Hematopoietic multipotent progenitor cell (in vitro differentiated cells): ENCODE data around the gene AMD1. TPM values are rescaled to one million over a fixed set of nuclear protein-coding genes. Genes with fewer than 3 reads are reported as not detected.
"Not testable (repeated sequence)": the region's sequence is repeated elsewhere in the genome, so short reads cannot be mapped to it uniquely, and the experiment has no call there.

ENCODE experiments used
- DNase-seq, 3 donors: peaks; one replicate each; pipeline ENCODE4 v3.0.0-alpha.2; 2011 to 2015; ENCODE audit warnings: low read depth in 2 of 3, low spot score in 2 of 3
- total RNA-seq: library from RNA; depleted of rRNA; stranded (reverse); fragments of >200 nt; gene quantifications from one replicate; pipeline ENCODE4 v1.2.3, GENCODE V29; 2012

Gene AMD1
- 132 TPM for total RNA-seq

DNA sequence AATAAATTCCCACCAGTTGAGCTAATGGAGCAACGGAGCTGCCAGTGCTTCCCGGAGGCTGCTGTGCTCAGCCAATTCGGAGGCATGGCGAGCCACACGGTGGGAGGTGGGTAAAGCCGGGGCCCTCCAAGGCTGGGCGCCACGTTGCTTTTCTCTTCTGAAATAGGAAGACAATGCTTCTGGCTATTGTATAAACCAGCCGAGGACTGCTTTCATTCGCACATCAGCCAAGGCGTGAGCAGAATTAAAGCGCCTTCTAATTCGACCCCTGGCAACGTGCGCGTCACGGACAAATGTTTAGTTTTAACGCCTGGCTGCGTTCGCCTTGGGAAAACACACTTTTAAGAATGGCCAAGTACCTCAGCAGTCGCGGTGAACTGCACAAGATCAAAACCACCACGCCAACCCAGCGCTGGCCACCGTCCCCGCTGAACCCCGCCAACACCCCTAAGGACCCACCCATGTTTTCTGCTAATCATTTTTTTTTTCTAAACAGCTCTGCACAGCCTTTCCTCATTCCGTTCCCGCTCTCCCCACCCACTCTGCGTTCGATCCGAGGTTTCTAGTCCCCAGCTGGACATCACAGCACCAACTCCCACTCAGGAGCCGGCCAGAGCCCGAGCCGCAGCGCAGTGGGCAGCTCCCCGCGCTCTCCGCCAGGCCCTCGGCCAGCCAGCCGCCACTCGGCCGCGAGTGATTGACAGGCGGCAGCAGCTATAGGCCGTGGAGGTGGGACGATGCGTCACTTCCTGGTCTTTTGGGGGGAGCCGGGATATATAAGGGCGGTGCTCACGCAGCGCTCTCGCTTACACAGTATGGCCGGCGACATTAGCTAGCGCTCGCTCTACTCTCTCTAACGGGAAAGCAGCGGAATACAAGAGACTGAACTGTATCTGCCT lies at the start of gene AMD1:
Gene AMD1 (plus strand): TSS at position 805 of the 899 bp plus-strand sequence. CDS start 321 bp downstream, outside the sequence.
- DNase-seq, result peak; percentile 95 to 97 (median 96)

DNA sequence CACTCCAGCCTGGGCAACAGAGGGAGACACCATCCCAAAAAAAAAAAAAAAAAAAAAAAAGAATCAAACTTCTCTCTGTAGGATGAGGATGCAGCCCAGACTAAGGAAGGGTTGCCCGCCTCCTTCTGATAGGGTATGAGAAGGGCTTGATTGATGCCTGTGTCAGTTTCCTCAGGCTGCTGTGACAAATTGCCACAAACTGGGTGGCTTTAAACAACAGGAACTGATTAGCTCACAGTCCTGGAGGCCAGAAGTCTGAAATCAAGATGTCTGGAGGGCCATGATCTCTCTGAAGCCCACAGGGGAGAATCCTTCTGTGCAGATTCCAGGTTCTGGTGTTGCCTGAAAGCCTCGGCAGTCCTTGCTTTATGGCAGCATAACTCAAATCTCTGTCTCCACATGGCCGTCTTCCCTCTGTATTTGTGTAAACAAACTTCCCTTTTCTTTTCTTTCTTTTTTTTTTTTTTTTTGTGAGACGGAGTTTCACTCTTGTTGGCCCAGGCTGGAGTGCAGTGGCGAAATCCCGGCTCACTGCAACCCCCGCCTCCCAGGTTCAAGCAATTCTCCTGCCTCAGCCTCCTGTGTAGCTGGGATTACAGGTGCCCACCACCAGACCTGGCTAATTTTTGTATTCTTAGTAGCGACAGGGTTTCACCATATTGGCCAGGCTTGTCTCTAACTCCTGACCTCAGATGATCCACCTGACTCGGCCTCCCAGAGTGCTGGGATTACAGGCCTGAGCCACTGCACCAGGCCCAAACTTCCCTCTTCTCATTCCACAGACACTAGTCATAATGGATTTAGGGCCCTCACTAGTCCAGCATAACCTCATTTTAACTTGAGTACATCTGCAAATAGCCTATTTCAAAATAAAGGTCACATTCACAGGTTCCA lies 48.1 kb upstream of the AMD1 start:
- DNase-seq, result peak in 2 of 3 donors; percentile 46 to 51

DNA sequence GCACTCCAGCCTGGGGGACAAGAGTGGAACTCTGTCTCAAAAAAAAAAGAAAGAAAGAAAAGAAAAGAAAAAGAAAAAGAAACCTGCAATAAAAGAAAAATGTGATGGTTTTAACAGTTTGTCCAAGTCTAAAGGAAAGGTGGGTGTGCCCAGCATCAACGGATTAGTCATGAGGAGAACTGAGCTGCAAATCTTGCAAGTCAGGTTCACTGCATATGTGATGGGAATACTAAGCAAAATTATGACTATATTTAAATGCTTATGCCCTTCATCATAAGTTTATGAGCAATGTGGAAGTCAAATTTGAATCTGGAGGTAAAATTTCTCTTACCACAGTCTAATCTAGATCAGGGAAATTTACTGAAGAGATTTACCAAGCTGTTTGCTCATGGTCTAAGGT lies 46.2 kb upstream of the AMD1 start:
- DNase-seq, result no peak

DNA sequence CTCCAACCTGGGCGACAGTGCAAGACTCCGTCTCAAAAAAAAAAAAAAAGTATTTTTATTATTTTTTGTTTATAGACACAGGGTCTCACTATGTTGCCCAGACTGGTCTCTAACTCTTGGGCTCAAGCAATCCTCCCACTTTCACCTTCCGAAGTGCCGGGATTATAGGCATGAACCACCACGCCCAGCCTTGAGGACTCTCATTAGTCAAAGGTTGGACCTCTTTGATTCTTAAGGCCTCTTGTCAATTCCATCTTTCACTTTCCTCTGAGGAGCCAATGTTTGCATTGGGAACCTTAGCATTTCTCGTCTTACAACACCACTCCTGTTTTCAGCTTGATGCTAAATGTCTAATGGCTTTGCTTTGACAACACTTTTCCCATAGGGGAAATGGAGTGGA lies 43.2 kb upstream of the AMD1 start:
- no peak for DNase-seq

DNA sequence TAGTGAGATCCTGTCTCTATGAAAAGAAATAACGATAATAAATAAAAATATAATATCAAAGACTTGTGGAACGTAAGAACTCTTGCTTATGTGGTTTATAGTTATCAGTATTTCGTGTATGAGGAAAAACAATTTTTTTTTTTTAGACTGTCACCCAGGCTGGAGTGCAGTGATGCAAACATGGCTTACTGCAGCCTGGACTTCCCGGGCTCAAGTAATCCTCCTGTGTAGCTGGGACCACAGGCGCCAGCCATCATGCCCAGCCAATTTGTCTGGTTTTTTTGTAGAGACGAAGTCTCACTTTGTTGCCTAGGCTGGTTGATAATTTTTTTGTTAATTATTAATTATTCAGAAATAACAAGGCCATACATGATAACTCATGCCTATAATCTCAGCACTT lies 40.8 kb upstream of the AMD1 start:
- no peak for DNase-seq

DNA sequence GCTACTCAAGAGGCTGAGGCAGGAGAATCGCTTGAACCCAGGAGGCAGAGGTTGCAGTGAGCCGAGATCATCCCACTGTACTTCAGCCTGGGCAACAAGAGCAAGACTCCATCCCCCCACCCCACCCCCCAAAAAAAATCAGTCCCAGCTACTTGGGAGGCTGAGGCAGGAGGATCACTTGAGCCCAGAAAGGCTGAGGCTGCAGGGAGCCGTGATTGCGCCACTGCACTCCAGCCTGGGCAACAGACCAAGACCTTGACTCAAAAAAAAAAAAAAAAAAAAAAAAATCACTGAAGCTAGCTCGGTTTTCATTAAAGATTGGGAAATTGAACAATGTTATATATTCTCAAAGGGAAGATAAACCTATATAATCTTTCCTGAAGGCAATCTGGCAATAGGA lies 38.8 kb upstream of the AMD1 start:
- not testable (repeated sequence) for DNase-seq

DNA sequence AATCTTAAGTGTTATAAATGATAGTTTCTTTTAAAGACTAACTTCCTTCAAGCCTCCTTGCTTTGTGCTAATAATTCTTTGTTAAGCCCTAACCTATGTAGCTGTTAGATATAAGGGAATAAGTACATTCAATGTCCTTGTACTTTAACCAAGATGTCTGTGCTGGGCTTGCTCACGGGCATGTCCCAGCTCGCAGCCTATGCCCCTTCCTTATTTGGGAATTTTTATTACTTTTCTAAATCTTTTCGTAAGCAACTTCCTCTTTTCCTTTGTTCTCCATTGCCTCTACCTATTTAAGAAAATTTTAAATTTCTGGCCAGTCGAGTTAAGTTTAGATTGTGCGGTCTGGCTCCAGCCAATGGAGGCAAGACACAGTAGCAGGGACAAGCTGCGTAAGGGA lies 33.3 kb upstream of the AMD1 start:
- DNase-seq, result no peak

DNA sequence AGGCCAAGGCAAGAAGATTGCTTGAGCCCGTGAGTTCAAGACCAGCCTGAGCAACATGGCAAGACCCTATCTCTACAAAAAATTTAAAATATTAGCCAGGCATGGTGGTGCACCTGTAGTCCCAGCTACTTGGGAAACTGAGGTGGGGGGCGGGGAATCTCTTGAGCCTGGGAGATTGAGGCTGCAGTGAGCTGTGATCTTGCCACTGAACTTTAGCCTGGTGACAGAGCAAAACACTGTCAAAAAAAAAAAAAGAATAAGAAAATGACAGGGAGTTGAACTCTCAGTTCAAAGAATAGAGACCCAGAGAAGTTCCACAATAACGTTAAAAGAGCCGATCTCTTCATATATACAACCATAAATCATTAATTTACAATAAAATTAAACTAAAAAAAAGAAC lies 24.8 kb upstream of the AMD1 start:
- no peak for DNase-seq

DNA sequence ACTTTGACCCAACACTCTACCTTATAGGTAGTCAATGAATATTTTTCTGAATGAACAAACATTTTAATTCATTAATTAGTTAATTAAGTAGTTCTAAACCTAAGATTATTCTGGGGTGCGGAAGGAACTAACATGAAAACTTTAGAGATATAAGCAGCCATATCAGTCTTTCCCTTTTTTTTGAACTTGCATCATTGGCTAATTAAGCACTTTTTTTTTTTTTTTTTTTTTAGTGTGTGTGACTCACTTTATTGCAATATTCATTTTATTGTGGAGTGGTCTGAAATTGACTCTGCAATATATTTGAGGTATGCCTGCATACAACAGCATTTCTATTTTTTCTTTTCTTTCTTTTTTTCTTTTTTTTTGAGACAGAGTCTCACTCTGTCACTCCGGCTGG lies 21.8 kb upstream of the AMD1 start:
- DNase-seq, result no peak

DNA sequence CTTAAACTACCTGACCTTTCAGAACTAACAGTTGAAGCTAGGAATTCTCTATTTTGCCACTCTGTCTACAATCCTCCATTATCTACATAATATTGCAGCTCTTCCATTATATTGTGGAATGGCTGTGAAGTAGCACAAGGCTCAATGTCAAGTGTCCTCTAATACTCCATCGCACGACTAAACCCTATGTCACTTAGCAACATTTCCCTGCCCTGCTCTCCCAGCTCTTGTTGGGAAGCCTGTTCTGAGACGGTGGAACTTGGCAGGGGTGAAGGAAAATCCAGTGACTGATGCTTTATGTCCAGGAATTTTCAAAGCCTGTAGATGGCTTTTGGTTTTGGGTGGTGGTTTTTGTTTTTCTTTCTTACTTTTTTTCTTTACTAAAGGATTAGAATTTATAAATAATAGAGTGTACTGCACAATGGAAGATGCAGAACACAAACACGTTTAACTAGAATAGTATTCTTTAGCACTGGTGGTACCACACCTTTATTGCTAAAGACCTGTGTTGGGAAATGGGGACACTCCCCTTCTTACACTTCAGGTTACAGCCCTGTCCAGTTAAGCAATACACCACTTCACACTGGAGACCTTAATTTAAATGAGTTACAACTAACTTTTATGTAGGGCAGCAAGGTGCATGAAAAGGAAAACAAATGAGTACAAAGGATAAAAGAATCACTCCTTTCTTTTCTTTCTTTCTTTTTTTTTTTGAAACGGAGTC lies 20.7 kb upstream of the AMD1 start:
- DNase-seq, result no peak

DNA sequence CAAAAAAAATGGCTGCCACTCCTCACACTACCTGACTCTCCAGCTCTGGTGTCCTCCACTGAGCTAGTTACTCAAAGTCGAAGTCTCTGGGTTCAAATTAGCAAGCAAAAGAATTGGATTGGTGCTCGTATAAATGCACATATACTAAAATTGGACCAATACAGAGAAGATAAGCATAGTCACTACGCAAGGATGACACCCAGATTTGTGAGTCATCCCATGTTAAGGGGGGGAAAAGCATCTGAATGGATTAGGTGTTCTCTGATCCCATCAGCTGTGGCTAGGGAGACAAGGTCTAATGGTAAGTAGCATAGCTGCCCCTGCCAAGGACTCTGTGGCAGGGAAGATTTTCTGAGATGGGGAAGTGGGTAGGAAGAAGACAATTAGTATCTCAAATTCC lies 18.3 kb upstream of the AMD1 start:
- DNase-seq, result no peak

DNA sequence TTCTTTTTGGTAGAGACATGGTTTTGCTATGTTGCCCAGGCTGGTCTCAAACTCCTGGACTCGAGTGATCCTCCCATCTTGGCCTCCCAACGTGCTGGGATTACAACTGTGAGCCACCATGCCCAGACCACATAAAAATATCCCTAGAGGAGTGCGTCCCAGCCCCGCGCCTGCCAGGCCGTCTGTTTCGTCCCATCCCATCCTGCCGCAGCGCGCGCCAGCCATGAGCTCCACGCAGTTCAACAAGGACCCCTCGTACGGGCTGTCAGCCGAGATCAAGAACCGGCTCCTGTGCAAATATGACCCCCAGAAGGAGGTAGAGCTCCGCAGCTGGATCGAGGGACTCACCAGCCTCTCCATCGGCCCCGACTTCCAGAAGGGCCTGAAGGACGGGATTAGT lies 16.6 kb upstream of the AMD1 start:
- no peak for DNase-seq

DNA sequence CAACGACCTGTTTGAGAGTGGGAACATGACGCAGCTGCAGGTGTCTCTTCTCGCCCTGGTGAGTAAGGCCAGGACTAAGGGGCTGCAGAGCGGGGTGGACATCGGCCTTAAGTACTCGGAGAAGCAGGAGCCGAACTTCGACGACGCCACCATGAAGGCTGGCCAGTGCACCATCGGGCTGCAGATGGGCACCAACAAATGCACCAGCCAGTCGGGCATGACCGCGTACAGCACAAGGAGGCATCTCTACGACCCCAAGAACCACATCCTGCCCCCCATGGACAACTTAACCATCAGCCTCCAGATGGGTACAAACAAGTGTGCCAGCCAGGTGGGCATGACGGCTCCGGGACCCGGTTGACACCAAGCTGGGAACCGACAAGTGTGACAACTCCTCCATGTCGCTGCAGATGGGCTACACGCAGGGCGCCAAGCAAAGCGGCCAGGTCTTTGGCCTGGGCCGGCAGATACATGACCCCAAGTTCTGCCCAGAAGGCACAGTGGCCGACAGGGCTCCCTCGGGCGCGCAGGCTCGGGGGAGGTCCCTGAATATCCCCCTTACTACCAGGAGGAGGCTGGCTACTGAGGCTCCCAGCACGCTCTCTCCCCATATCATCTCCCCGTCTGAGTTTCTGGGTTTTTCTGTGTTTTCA lies 15.9 kb upstream of the AMD1 start:
- no peak for DNase-seq

DNA sequence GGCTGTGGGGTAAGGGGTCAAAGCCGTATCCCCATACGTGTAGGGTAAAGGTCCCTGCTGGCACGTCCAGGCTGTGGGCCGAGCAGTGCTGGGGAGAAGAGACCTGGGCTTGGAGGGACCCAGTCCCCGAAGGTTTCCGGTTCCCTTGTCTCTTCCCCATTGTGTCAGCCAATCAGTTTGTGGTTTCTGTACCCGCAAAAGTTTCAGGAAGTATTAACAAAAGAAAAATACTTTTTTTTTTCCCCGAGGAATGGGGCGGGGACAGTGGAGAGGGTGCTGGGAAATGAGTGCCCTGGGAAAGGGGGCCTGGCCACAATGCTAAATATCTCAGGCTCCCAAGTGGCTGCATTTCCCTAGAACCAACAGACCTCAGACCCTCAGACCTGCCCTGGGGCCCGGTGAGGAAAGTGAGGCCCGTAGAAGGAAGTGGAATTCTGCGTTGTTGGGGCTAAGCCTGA lies 15.2 kb upstream of the AMD1 start:
- peak in 2 of 3 donors; percentile 75 to 79 for DNase-seq

DNA sequence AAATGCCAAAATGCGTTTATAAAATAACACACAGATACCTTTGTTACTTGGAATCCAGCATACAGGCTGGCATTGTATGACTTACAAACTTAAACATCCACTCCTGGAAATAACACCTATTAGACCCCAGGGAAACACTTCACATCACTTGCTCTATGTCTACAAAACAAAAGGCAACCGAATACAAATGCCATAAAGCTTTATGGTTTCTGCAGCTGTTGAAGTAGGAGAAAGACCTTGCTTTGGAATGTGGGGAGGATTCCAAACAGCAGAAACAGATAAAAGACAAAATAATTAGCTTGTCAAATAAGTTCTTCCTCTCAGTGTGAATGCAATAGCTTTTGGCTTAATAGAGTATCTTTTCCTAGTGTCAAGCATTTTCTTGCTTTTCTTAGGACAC lies 9.8 kb upstream of the AMD1 start:
- DNase-seq, result no peak

DNA sequence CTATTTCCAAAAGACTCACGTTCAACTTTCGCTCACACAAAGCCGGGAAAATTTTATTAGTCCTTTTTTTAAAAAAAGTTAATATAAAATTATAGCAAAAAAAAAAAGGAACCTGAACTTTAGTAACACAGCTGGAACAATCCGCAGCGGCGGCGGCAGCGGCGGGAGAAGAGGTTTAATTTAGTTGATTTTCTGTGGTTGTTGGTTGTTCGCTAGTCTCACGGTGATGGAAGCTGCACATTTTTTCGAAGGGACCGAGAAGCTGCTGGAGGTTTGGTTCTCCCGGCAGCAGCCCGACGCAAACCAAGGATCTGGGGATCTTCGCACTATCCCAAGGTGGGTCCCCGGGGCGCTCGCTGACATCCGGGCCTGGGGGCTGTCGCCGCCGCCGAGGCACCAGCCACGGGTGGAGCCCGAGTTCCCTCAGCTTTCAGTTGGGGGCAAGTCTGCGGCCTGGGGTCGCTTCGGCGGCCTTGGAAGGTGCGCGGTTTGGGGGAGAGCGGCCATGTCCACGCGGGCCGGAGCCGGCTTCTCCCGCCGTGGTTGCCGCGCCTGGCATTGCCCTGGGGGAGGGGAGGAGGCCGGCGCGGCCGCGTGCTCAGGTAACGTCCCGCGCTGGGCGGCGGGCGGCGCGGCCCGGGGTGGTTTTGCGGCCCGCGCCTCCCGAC lies 429 bp downstream of the AMD1 start:
- peak in 1 of 3 donors; percentile 35 for DNase-seq

DNA sequence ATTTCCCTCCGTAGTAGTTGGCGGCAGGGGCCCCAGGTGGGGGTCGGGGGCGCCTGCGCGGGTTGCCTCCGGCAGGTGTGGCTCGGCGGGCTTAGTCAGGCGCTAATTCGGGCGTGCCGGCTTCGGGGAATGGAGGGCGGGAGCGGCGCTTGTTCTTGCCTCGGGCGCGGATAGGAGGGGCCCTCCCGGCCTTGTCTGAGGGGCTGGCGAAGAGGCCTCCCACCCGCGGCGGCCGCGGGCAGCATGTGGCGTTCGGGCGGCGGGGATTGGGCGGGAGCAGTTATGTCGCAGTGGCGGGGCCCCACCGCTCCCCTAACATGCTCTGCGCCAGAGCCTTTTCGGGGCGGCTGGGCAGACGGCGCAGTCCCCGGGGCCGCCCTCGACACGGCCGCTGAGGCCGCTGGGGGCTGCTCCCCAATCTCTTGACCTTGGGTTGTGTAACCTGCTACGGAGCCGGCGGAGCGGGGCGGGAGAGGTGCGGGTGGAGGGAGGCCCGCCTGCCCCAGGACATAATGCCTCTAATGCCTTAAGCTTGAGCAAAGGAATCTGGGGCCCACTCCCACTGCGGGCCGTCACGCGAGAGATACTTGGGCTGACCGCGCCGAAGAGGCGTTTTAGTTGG lies 1.1 kb downstream of the AMD1 start:
- peak; percentile 31 to 51 (median 38) for DNase-seq

DNA sequence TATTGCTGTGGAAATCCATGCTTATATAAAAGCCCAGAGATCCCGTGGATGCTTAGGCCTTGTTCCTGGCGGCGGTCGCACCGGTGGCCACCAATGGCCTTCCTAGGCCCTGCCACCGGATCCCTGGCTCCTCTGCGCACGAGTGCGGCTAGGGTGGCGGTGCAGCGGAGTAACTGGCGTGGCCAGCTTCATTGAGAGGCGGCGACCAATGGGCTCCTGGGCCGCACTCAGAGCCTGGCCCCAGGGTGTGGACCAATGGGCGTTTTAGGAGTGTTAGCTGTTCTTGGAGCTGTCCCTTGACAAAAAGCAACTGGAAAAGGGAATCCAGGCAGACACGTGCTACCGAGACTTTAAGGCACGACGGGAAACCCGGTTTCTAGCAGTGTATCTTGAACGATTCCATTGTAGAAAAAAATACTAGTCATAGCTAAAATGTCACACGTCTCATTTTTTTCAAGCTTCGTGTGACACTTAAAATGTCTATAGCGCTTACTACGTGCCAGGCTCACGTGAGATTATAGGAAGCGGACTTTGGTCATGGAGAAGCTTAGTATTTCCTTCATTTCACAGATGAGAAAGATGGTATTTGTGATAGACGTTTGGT lies 1.7 kb downstream of the AMD1 start:
- DNase-seq, result peak; percentile 35 to 77 (median 74)
